ENCODE measurements around the gene HNRNPUL1. TPM values are rescaled to one million over a fixed set of nuclear protein-coding genes. Genes with fewer than 3 reads are reported as not detected.

HNRNPUL1 gene
- total RNA-seq (2014; rRNA removed; shearing (Covaris generic)): 178 and 194 TPM in 2 replicates

GRCh38 chr19:41263850-41264580, at the start of gene HNRNPUL1:
Gene HNRNPUL1 (plus strand): TSS chr19:41264372. CDS start chr19:41264504, 132 bp downstream.
- peak; percentile 99 for DNase-seq
- Histone ChIP-seq H3K36me3 (replicated peaks; ENCODE audit: control insufficient read depth, insufficient read depth, low read length) (peaks cover 19% of the 10 kb centered on the region), H3K27me3 (ENCODE audit: control insufficient read depth, insufficient read depth, low read length) (no peaks in the 10 kb centered on the region), H3K4me3 (ENCODE audit: insufficient read depth, low read depth, low read length) (peak within 1 kb of the TSS; percentile 95)

DNA sequence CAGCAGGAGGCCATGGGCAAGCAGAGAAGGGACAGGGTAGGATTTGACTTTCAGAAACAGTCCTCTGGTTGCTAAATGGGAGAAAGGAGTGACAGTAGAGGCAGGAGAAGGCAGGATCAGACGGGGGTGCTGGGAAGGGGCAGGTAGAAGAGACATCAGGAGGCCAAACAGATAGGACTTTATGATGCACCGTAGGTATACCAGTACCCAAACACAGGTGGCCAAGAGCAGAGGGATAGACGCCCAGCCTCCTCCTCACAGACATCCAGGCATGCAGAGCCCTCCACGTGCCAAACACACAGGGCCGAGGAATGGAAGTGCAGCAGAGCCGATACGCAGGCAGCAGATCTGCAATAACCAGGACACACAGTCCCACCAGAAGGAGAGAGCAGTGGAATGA, 46.4 kb upstream of the HNRNPUL1 start:
- DNase-seq: peak; percentile 37
- no peaks in the 10 kb centered on the region for H3K27me3 ChIP-seq (ENCODE audit: control insufficient read depth, insufficient read depth, low read length)
- H3K36me3 ChIP-seq (replicated peaks; ENCODE audit: control insufficient read depth, insufficient read depth, low read length): peaks cover 1% of the 10 kb centered on the region
- H3K4me3 ChIP-seq (ENCODE audit: insufficient read depth, low read depth, low read length): no peak overlapping the region

DNA sequence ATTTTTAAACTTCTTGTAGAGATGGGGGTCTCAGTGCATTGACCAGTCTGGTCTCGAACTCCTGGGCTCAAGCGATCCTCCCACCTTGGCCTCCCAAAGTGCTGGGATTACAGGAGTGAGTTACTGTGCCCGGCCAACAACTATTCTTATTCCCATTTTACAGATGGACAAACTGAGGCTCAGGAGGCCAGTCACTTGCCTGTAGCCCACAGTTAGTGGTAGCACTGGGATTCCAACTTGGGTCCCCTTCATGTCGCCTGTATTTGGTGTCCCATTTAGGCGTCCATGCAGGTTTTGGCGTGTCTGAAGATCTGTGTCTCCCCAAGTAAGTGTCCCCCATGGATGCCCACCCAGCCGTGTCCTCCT, 45.9 kb upstream of the HNRNPUL1 start:
- DNase-seq: no peak

GRCh38 chr19:41218615-41219507, 45.3 kb upstream of the HNRNPUL1 start, which contains the start of gene AXL:
Gene AXL (plus strand): TSS chr19:41219223. CDS start chr19:41219393, 170 bp downstream.
- Histone ChIP-seq H3K4me3 (ENCODE audit: insufficient read depth, low read depth, low read length) (peak within 1 kb of the TSS; percentile 81), H3K27me3 (ENCODE audit: control insufficient read depth, insufficient read depth, low read length) (no peaks in the 10 kb centered on the region), H3K36me3 (replicated peaks; ENCODE audit: control insufficient read depth, insufficient read depth, low read length) (peaks cover 1% of the 10 kb centered on the region)
- DNase-seq: peak; percentile 98

More for the DNA sequence above, 45.9 kb upstream of the HNRNPUL1 start:
- peak overlapping the region; percentile 81 for H3K4me3 ChIP-seq (ENCODE audit: insufficient read depth, low read depth, low read length)
- H3K27me3 ChIP-seq (ENCODE audit: control insufficient read depth, insufficient read depth, low read length): no peaks in the 10 kb centered on the region
- H3K36me3 ChIP-seq (replicated peaks; ENCODE audit: control insufficient read depth, insufficient read depth, low read length): peaks cover 1% of the 10 kb centered on the region

DNA sequence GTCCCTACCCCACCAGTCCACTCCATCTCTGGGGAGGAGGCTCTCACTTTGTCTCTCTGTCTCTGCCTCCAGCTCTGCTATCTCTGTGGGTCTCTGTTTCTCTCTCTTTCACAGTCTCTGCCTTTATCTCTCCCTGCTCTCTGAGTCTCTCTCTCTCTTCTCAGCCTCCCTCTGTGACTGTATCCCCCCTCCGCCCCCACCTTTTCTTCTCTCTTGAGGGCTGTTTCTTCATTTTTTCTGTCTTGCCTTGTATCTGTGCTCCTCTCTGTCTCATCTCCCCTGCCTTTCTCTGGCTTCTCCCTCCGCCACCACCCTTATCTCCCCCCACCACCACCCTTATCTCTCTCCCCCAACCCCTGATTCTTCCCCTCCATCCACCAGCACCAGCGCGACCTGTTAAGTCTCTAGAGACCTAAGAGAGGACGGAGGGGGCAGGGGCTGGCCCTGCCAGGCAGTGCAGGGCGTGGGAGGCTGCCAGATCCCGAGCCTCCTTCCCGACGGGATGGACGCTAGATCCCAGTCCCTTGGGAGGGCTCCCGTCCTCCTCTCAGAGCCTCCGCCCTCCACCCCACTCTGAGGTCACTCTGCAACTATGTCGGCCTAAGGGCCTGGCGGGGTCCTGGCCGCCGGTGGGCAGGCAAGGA, 44.1 kb upstream of the HNRNPUL1 start:
- Histone ChIP-seq H3K27me3 (ENCODE audit: control insufficient read depth, insufficient read depth, low read length) (no peaks in the 10 kb centered on the region), H3K4me3 (ENCODE audit: insufficient read depth, low read depth, low read length) (peak overlapping the region; percentile 81), H3K36me3 (replicated peaks; ENCODE audit: control insufficient read depth, insufficient read depth, low read length) (peaks cover 3% of the 10 kb centered on the region)
- DNase-seq: peak; percentile 72

DNA sequence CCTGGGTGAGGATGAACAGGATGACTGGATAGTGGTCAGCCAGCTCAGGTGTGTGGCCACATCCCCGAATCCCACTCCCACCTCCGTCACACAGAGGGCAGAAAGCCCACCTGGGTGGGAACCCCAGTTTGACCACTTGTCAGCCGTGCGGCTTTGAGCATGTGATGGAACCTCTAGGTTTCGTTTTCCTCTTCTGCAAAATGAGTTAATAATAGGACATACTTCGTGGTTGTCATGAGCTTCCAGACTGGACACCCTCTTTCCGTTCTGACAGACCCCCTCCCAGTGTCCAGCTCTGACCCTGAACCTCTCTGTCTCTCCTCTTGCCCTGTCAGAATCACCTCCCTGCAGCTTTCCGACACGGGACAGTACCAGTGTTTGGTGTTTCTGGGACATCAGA, 43.4 kb upstream of the HNRNPUL1 start:
- H3K4me3 ChIP-seq (ENCODE audit: insufficient read depth, low read depth, low read length): no peak overlapping the region
- no peaks in the 10 kb centered on the region for H3K27me3 ChIP-seq (ENCODE audit: control insufficient read depth, insufficient read depth, low read length)
- DNase-seq: no peak
- peaks cover 3% of the 10 kb centered on the region for H3K36me3 ChIP-seq (replicated peaks; ENCODE audit: control insufficient read depth, insufficient read depth, low read length)

GRCh38 chr19:41221514-41222205, 42.5 kb upstream of the HNRNPUL1 start:
- Histone ChIP-seq H3K36me3 (replicated peaks; ENCODE audit: control insufficient read depth, insufficient read depth, low read length) (peaks cover 3% of the 10 kb centered on the region), H3K4me3 (ENCODE audit: insufficient read depth, low read depth, low read length) (no peak overlapping the region), H3K27me3 (ENCODE audit: control insufficient read depth, insufficient read depth, low read length) (no peaks in the 10 kb centered on the region)
- no peak for DNase-seq

DNA sequence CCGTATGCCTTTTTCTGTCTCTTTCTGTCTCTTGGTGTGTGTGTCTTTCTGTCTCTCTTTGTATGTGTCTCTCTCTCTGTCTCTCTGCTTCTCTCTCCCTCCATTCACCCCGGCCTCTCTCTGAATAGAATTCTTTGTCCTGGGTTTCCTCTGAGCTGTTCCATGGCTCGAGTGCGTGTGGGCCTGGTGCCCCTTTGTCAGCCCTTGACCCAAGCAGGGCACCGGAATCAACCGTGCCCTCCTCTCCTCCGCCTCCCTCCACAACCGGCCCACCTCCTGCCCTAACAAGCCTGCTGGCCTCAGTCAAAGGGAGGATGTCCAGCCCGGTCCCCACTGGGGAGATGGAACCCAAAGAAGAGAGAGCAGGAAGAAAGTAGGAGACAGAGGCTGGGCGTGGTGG, 41.9 kb upstream of the HNRNPUL1 start:
- DNase-seq: no peak
- H3K4me3 ChIP-seq (ENCODE audit: insufficient read depth, low read depth, low read length): no peak overlapping the region
- H3K27me3 ChIP-seq (ENCODE audit: control insufficient read depth, insufficient read depth, low read length): no peaks in the 10 kb centered on the region
- H3K36me3 ChIP-seq (replicated peaks; ENCODE audit: control insufficient read depth, insufficient read depth, low read length): peaks cover 3% of the 10 kb centered on the region

DNA sequence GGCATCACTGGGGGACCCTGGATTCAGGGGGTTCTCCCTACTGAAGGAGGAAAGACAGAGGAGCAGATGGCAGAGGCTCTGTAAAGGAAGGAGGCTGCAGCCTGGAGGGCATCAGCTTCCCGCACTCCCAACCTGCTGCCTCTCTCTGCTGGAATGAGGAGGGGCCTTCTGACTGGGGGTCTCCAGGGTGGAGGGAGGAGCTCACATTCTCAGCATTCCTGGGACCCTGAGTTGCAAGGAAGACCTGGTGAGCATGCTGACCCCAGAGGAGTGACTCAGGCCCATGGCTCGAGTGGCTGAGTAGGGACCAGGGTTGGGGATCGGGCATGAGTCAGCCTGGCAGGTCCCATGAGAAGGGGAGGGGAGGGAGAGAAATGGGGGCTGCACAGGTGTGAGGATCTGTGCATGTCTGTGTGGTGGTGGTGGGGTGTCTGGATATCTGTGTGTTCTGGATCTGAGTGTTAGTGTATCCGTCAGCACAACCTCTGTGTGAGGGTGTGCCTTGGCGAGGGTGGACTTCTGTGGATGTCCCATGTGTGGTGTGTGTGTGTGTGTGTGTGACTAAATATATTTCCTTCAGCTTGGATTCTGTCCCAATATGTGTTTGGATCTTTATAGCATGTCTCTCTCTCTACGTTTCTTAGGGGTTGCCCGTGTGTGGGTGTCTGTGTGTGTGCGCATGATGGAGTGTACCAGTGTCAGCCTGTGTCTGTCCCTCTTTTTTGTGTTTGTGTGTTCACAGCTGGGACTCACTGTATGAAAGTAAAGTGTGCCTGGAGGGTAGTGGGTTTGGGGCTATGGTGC, 40.5 kb upstream of the HNRNPUL1 start:
- Histone ChIP-seq H3K4me3 (ENCODE audit: insufficient read depth, low read depth, low read length) (no peak overlapping the region), H3K27me3 (ENCODE audit: control insufficient read depth, insufficient read depth, low read length) (no peaks in the 10 kb centered on the region), H3K36me3 (replicated peaks; ENCODE audit: control insufficient read depth, insufficient read depth, low read length) (peaks cover 3% of the 10 kb centered on the region)
- peak; percentile 83 for DNase-seq

DNA sequence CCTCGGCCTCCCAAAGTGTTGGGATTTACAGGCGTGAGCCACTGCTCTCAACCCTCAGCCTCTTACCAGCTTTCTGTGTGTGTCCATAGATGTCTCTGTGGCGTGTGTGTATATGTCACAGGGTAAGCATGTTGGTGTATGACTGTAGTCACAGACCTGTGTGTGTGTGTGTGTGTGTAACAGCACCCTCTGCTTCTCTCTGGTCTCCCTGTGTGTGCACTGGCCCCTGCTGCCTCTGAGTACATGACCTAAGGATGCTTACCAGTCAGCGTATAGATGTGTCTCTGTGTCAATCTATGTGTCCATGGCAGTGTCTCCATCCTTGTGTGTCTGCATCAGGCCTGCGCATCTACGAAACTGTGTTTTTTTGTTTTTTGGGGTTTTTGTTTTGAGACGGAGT, 39.5 kb upstream of the HNRNPUL1 start:
- Histone ChIP-seq H3K36me3 (replicated peaks; ENCODE audit: control insufficient read depth, insufficient read depth, low read length) (peaks cover 3% of the 10 kb centered on the region), H3K27me3 (ENCODE audit: control insufficient read depth, insufficient read depth, low read length) (no peaks in the 10 kb centered on the region), H3K4me3 (ENCODE audit: insufficient read depth, low read depth, low read length) (no peak overlapping the region)
- no peak for DNase-seq

- H3K36me3 ChIP-seq (replicated peaks; ENCODE audit: control insufficient read depth, insufficient read depth, low read length): peaks cover 3% of the 10 kb centered on the region
- H3K4me3 ChIP-seq (ENCODE audit: insufficient read depth, low read depth, low read length): peak overlapping the region; percentile 45
- no peaks in the 10 kb centered on the region for H3K27me3 ChIP-seq (ENCODE audit: control insufficient read depth, insufficient read depth, low read length)
- DNase-seq: peak; percentile 86
These were observed 38.7 kb upstream of the HNRNPUL1 start for GRCh38 chr19:41225238-41226052.

- Histone ChIP-seq H3K36me3 (replicated peaks; ENCODE audit: control insufficient read depth, insufficient read depth, low read length) (peaks cover 6% of the 10 kb centered on the region), H3K4me3 (ENCODE audit: insufficient read depth, low read depth, low read length) (peak overlapping the region; percentile 45), H3K27me3 (ENCODE audit: control insufficient read depth, insufficient read depth, low read length) (no peaks in the 10 kb centered on the region)
- peak; percentile 91 for DNase-seq
These were observed 37.9 kb upstream of the HNRNPUL1 start for GRCh38 chr19:41226053-41226873.

Data from H7 (cell line).